Fibroblast of mammary gland (primary cell): ENCODE data around the gene RAB5B.

Experiments
- DNase-seq: peaks from one replicate; pipeline ENCODE4 v3.0.0-alpha.2; 2010; ENCODE audit warnings: low read depth
- H3K4me3 ChIP-seq: 2 replicates; pipeline ENCODE4 v1.5.1; 2011; ENCODE audit warnings: low read depth, mild to moderate bottlenecking, low read length, moderate library complexity; ENCODE audit not compliant: control insufficient read depth
- TF ChIP-seq, protein P1 (sequence below): conservative IDR thresholded peaks from 2 replicates; pipeline ENCODE4 v1.5.1; 2011; ENCODE audit warnings: low read depth, low read length, inconsistent platforms; ENCODE audit not compliant: control insufficient read depth, insufficient read depth

Gene RAB5B

DNA sequence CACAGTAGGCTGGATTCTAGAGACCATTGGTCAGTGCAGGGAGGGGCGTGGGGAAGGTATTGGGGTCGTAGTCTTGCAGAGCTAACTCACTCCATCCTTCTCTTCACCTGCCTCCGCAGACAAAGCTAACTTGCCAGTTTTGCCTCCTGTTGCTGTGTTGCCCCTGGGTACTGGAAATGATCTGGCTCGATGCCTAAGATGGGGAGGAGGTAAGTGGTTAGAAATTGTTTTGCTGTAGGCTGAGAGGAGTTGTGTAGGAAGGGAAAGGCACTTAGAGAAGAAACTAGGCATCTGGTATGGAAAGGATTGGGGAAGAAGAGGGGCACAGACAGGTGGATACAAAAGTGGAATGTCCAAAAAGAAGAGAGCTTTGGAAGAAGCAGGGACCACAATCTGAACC, 31.8 kb upstream of the RAB5B start:
- TF ChIP-seq, protein P1, sequence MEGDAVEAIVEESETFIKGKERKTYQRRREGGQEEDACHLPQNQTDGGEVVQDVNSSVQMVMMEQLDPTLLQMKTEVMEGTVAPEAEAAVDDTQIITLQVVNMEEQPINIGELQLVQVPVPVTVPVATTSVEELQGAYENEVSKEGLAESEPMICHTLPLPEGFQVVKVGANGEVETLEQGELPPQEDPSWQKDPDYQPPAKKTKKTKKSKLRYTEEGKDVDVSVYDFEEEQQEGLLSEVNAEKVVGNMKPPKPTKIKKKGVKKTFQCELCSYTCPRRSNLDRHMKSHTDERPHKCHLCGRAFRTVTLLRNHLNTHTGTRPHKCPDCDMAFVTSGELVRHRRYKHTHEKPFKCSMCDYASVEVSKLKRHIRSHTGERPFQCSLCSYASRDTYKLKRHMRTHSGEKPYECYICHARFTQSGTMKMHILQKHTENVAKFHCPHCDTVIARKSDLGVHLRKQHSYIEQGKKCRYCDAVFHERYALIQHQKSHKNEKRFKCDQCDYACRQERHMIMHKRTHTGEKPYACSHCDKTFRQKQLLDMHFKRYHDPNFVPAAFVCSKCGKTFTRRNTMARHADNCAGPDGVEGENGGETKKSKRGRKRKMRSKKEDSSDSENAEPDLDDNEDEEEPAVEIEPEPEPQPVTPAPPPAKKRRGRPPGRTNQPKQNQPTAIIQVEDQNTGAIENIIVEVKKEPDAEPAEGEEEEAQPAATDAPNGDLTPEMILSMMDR = no peak
- H3K4me3 ChIP-seq = no peak overlapping the region
- no peak for DNase-seq

GRCh38 chr12:55942577-55943136, 31.2 kb upstream of the RAB5B start:
- no peak overlapping the region for H3K4me3 ChIP-seq
- DNase-seq = no peak
- TF ChIP-seq, protein P1 = no peak

GRCh38 chr12:55946553-55946952, 27.3 kb upstream of the RAB5B start:
- H3K4me3 ChIP-seq = no peak overlapping the region
- no peak for DNase-seq
- TF ChIP-seq, protein P1 = no peak

GRCh38 chr12:55955344-55955743, 18.5 kb upstream of the RAB5B start:
- no peak for DNase-seq
- TF ChIP-seq, protein P1 = no peak
- H3K4me3 ChIP-seq = no peak overlapping the region

- TF ChIP-seq, protein P1 = peak; percentile 49
- peak; percentile 71 for DNase-seq
- H3K4me3 ChIP-seq = no peak overlapping the region
These were observed 17.9 kb upstream of the RAB5B start for GRCh38 chr12:55955800-55956508.

DNA sequence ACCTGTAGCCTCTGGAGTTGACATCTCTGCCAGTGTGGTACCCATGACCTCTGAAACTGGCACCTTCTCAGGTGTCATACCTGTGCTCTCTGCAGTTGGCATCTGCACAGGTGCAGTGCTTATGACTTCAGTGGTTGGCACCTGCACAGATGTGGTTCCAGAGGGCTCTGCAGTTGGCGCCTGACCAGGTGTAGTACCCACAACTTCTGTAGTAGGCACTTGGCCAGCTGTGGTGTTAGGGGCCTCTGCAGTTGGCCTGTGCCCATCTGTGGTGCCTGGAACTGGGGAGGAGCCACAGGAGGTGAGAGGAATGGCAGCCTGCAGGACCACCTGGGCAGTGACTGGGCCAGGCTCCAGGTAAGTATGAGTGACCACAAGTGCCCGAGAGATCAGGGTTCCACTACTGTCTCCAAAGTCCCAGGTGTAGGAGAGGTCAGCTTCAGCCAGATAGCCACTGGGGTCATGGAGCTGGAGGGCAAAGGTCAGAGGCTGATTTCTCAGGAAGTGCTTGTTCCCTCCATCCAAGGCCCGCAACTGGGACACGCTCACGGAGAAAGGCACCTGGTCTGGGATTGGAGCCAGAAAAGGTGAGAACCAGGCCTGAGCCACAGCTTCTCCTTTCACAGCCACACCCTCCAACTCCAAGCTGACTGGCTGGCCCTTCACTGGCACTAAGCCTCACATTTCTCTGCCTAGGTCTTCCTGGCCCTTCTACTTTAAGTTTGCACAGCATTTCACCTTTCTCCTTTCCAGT, 16.6 kb upstream of the RAB5B start:
- no peak for DNase-seq
- TF ChIP-seq, protein P1 = no peak
- no peak overlapping the region for H3K4me3 ChIP-seq
